ENCODE results near the gene PYGM.
A peak's percentile ranks its signal among the peaks of the same experiment; 100 is the strongest.

The PYGM gene

DNA sequence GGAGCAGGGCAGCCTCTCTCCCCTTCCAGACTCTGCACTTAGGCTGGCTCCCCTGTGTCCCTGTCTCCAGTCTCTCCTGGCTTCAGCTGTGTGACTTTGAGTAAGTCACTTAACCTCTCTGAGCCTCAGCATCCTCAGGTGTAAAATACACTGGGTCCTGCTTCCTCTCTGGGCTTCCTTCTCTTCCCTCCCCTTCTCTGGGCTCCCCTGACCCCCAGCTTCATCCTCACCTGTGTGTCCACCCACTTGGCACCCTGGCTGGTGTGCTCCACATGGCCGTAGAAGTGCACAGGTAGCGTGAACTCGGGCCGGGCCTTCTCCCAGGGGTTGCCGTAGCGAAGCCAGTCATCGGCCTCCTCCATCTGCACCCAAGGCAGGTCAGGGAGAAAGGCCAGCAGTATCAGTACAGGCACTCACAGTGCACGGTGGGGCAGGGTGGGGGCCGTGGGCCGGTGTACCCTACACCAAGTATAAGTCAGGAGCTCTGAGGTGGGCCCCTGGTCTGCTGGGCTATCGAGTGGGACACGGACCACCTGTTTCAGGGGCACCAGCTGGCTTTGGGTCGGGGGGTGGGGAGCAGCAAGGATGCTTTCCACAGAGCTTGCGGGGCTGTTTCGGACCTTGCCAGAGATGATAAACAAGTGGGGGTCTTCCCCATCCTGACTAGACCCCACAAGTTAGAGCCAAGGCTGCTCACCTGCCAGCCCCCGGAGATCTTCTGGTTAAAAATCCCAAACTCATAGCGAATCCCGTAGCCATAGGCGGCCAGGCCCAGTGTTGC lies 2.0 kb downstream of the PYGM start:
- no peak for DNase-seq (ENCODE audit: low read depth)
- H3K4me3 ChIP-seq (ENCODE audit: low read depth, low read length): no peak overlapping the region

DNA sequence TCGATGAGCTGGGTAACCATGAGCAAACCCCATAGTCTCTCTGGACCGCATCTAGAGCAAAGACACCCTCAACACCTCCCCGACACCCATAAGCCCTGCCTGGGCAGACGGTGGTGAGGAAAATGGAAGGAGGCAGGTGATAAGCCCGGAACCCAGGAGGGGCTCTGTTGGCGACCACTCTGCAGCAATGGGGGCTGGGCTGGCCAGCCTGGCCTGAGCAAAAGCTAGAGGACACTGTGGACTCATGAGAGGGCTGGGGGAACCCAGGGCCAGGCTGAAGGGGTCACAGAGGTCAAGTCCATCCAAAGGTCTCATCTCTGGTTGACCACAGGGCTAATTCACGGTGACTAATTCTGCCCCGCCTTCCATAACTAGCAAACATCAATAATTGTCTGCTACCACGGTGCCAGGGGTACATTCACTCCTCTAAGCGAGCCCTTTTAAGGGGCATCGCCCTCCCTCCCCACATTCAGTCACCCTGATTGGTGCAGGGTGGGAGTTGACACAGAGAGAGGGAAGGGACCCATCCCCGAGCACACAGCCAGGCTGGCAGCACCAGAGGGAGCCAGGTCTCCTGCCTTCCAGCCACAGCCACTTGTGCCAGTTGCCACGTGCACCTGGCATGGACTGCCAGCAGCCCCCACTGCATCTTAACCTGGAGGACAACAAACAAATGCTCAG lies 4.0 kb downstream of the PYGM start:
- DNase-seq (ENCODE audit: low read depth): no peak
- no peak overlapping the region for H3K4me3 ChIP-seq (ENCODE audit: low read depth, low read length)

DNA sequence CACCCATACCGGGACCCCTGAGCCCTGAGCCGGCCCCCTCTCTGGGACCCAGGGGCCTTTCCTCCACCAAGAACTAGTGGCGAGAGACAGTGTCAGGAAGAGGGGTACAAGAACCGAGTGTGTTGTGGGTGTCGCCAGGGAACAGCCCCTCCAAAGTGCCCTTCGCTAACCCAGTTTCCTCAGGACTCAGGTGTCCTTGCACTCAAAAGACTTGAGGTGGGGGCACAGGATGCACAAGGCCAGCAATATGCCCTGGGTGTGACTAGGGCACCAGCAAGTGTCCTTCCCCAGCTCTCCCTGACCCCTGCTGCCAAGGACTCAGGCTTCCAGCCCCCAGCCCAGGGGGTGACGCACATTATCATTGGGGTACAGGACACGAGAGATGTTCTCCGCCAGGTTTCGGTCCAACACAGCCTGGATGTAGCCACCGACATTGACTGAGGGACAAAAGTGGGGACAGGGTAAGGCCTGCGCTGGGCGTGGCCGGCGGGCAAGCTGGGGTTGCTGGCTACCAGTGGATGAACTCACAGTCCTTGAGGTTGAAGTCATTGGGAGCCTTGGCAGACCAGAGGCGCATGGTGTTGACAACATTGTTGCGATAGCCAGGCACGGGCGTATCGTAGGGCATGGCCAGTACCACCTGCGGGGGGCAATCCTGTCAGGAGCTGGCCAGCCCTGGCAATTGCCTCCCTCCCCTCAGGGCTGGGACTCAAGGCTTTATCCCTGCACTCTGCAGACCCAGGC lies 4.7 kb downstream of the PYGM start:
- H3K4me3 ChIP-seq (ENCODE audit: low read depth, low read length): no peak overlapping the region
- no peak for DNase-seq (ENCODE audit: low read depth)

DNA sequence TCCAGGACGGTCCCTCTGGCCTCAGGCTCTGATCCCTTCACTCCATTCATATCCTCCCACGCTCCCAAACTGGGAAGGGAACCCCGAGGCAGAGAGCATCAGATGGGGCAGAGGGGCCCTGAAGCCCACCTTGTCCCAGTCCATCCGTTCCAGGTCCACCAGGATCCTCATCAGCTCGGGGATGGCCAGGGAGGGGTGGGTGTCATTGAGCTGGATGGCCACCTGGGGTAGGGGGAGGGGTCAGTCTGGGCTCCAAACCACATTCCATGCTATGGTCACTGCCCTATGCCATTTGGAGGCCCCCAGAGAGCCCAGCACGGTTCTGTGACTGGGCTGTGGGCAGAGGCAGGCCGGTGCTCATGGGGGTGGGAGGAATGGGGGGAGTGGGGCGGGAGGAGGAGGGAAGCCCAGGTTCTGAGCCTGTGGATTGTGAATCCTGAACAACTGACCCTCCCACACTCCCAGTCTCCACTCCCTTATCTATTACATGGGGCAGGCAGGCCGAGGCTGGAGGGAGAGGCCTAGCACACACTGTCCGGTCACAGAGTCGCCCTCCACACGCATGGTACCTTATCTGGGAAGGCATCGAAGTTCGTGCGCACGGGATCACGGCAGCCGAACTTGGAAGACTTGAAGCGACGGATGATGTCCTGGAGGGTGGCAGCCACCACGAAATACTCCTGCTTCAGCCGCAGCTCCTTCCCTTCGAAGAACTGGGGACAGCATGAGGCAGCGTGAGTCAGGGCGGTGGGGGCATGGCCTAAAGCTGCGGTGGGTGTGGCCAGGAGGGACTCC lies 5.5 kb downstream of the PYGM start:
- no peak overlapping the region for H3K4me3 ChIP-seq (ENCODE audit: low read depth, low read length)

DNA sequence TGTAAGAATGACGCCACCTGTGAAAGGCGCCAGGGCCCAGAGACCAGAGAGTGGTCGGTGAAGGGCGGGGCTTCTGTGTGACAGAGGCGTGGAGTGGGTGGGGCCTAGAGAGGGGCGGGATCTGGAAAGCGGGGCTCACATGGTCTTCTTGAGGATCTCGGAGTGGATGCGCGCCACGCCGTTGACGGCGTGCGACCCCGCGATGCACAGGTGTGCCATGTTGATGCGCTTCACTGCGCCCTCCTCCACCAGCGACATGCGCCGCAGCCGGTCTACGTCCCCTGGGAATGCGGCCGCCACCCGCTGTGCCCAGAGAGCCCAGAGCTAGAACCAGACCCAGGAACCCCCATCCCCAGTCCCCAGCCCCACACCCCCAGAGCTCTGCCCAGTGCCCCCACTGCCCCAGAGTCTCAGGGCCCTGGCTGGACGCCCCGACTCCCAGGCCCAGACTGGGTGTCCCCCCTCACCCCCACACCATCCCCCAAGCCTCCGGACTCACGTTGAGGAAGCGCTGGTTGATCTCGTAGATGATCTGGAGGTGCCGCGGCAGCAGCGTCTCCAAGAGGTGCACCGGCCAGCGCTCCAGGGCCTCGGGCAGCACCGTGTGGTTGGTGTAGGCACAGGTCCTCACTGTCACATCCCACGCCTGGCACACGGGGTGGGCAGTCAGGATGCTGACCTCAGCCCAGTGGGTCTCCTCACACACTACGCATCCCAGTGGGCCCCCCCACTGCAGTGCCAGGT lies 6.2 kb downstream of the PYGM start:
- no peak overlapping the region for H3K4me3 ChIP-seq (ENCODE audit: low read depth, low read length)
- no peak for DNase-seq (ENCODE audit: low read depth)

More for the DNA sequence above, 5.5 kb downstream of the PYGM start:
- DNase-seq (ENCODE audit: low read depth): no peak

DNA sequence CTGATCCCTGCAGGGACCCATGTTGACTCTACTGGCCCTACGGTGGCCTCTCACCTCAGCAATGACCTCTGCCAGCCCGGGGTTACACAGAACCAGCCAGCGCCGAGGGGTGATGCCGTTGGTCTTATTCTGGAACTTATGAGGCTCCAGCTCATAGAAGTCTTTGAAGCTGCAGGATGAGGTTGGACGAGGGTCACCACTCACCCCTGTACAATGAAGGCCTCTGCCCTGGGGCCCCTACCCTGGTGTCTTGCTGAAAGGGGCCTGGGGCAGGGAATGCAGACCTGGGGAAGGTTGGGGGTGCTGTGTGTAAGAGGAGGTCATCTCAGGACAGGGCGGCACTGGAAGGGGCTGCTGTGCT lies 6.8 kb downstream of the PYGM start:
- no peak overlapping the region for H3K4me3 ChIP-seq (ENCODE audit: low read depth, low read length)

DNA sequence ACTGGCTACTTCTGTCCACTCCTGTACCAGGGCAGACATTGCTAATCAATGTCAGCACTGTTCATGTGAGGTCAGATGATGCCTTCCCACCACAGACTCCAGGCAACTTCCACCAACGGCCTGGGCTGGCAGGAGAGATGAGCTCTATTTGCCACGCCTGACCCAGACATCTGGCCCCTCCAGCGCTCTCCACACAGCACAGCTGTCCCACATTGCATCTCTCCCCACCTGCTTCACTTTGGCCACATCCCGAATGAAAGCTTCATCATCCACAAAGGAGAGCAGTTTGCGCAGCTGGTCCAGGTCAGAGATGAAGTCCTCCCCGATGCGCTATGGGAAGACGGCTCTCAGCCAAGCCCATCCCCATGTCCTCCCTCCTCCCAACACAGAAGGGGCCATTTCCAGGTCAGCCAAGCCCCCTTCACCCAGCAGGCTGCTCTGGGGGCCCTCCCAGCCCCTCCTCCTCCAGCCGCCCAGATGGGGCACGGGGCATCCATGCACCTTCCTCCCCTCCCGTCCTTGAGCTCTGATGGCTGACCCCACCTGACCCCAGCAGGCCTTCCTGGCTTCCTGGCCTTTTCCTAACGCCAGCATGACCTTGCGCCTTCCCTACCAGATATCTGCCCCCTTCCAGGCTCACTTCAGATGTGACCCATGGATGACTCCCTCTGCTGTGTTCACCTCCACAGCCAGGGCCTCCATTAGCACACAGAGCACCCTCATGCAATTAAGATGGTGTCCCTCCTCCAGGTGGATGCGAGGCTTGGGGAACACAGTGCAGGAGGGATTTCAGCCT lies 7.4 kb downstream of the PYGM start:
- DNase-seq (ENCODE audit: low read depth): no peak
- H3K4me3 ChIP-seq (ENCODE audit: low read depth, low read length): no peak overlapping the region

More for the DNA sequence above, 6.8 kb downstream of the PYGM start:
- DNase-seq (ENCODE audit: low read depth): no peak

DNA sequence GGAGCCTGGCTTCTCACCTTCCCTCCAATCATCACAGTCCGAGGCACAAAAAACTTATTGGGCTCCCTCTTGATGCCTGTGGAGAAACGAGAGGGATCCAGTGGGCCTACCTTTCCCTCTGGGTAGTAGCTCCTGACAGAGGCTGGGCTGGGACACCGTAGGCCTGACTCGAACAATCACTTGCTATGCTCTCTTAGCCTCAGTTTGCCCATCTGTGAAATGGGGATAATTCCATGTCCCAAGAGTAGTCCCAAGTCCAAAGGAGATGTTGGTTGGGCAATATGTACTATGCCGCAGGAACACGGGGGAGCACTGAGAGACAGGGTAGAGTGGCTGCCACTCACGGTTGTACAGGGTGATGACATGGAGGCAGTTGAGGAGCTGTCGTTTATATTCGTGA lies 8.2 kb downstream of the PYGM start:
- no peak overlapping the region for H3K4me3 ChIP-seq (ENCODE audit: low read depth, low read length)
- DNase-seq (ENCODE audit: low read depth): no peak

DNA sequence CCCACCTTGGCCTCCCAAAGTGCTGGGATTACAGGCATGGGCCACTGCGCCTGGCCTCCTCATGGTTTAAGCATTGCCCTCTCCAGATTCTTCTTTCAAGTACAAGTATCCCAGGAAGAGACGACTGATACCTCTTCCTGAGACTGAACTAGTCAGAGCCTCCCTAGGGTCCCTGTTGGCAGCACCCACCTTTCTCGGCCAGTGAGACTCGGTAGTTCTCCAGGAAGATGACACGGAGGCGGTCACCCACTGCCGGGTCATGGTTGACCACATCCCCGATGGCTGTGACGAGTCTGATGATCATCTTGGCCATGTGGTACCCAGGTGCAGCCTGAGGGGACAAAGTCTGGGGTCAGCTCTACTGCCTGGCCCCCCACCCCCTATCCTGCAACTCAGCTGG lies 8.6 kb downstream of the PYGM start:
- no peak for DNase-seq (ENCODE audit: low read depth)
- no peak overlapping the region for H3K4me3 ChIP-seq (ENCODE audit: low read depth, low read length)

DNA sequence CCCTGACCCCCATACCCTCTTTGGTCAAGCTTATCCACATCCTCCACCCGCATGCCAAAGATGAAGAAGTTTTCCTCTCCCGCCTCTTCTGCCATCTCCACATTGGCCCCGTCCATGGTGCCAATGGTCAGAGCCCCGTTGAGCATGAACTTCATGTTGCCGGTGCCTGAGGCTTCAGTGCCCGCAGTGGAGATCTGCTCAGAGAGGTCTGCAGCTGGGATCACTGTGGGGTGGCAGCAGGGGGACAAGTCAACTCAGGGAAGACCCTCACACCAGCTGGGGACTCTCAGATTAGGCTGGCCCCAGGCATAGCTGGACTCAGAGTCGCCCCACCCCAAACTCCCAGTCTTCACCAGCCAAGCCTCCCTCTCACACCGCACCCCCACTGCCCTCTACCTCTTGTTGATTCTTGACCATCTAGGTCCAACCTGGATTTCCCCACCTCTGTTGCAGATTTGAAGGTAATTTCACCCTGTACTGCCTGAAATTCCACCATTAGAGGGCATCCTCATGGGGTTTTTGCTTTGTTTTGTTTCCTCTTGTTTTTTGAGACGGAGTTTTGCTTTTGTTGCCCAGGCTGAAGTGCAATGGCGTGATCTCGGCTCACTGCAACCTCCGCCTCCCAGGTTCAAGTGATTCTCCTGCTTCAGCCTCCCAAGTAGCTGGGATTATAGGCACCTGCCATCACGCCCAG lies 9.3 kb downstream of the PYGM start:
- DNase-seq (ENCODE audit: low read depth): no peak
- H3K4me3 ChIP-seq (ENCODE audit: low read depth, low read length): no peak overlapping the region

DNA sequence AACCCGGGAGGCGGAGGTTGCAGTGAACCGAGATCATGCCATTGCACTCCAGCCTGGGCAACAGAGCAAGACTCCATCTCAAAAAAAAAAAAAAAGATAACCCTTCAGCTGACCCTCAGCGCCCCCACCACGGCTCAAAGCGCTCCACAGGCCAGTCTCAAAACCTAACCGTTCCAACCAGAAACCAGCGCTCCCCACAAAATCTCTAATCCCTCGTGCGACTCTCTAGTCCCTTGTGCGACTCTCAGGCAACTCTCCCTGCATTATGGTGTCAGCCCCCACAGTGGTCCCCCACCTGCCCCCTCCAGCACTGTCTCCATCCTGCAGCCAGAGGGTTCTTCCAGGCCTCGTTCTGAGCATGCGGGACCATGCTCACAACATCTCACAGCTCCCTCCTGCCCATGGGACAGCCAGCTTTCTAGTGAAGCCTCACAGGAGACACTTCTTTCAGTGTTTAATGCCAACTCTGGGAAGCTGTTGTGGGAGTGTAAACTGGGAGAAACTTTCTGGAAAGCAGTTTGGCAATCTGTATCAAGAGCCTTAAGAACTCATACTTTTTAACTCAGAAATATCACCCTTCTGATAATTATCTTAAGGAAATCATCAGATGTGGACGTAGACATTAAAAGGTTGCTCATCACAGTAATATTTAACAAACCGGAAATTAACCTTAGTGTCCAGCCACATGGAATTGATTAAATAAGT lies 11.7 kb downstream of the PYGM start:
- no peak overlapping the region for H3K4me3 ChIP-seq (ENCODE audit: low read depth, low read length)
- DNase-seq (ENCODE audit: low read depth): no peak

DNA sequence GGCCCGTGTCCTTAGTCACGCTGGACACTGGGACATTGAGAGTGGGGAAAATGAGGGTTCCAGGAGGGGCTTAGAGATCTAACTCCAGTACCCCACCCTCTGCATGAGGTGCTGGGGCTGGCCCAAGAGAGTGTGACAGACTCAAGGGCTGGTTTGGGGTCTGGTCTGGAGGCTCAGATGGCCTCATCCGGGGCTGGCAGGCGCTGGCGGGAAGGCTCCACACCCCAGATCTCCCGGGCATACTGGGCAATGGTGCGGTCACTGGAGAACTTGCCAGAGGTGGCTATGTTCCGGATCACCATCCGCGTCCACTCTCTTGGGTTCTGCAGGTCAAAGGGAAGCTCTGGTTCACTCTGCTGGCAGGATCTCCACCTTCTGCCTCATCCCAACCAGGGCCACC lies 13.3 kb downstream of the PYGM start:
- DNase-seq (ENCODE audit: low read depth): no peak
- no peak overlapping the region for H3K4me3 ChIP-seq (ENCODE audit: low read depth, low read length)

DNA sequence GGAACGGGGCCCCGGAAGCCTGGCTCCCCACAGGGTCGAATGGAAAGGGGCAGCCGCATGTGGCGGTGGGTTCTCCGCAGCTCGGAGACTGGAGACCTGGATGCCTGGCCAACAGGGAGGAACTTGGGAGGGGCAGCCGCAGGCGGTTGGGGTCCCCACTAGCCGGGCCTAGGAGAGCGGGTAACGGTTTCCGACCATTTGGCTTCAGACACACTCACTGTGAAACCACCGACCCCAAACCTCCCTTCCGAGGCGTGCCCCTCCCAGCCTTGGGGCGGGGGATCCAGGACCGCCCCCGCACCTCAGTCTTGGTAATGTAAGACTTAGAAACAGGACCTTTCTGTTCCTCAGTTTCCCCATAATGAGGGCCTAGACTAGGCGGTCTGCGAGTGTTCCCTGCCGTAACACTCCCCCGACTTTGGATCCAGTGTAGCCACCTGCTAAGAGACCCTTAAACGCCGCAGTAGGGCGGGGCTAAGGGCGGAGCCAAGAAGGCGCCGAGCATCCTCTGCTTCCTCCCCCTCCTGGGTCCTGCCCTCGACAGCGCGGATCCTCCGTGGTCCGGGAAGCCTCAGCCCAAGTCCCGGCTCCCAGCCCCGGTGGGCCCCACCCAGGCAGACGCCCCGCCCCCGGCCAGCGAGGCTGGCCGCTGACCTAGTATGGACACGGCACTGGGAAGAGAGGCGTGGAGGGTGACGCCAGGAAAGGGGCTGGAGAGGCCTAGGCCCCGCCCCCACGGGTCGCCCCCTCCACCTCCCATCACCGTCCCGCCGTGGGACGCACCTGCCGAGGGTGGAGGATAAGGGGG lies 14.0 kb downstream of the PYGM start:
- H3K4me3 ChIP-seq (ENCODE audit: low read depth, low read length): peak overlapping the region; percentile 39
- DNase-seq (ENCODE audit: low read depth): no peak

DNA sequence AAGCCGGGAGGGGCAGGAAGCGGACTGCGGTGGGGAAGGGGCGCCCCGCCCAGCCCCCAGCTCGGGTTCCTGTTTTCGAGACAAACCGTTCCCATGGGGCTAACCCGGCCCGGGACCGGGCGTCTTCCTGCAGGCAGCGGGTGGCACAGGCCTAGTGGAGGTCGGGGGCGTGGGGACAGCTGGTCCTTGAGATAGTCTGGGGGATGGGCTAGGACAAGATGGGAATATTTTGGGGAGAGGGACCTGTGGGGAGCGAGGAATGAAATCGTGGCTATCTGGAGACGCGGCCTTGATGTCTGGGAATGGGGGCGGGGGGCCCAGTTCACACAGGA lies 14.6 kb downstream of the PYGM start:
- DNase-seq (ENCODE audit: low read depth): no peak

DNA sequence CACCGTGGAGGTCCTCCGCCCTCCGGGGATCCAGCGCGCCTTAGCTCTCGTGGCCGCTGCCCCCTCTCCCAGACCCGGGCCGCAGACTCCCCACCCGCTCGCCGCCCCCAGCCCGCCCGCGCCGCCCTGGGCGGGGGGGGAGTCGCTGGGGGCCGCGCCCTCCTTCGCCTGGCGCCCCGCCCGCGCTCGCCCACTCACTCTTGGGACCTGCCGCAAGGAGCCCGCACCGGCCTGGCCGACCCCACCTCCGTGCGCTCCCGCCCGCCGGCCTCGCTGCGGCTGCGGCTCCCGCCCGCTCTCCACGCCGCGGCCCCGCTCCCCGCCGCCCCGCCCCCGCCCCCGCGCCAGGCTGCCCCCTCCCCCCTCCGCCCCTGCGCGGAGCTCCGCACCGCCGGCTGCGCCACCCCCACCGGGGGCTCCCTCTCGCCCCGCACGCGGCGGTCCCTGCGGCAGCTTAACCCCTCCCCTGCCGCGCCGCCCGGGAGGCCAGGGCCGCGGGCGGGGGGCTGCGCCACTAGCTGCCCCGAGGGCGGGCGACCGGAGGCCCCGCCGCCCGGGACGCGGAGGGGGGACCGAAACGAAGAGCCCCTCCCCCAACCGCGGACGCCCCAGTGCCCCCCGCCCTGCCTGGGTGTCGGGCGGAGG lies 15.1 kb downstream of the PYGM start:
- H3K4me3 ChIP-seq (ENCODE audit: low read depth, low read length): peak overlapping the region; percentile 39
- DNase-seq (ENCODE audit: low read depth): no peak

More for the DNA sequence above, 14.6 kb downstream of the PYGM start:
- peak overlapping the region; percentile 39 for H3K4me3 ChIP-seq (ENCODE audit: low read depth, low read length)

All from skeletal muscle cell (primary cell).